Parathyroid adenoma (tissue), 2 donors: ENCODE data around the gene BRDT.

Experiments used
- H2AFZ ChIP-seq: fragments of 300-600 bp; sonication (generic); one replicate; pipeline ENCODE4 v1.7.0; 2017; ENCODE audit warnings: antibody characterized with exemption, mild to moderate bottlenecking
- H3K27ac ChIP-seq: fragments of 300-600 bp; sonication (generic); one replicate; pipeline ENCODE4 v1.7.0; 2017
- H3K27me3 ChIP-seq: fragments of 300-600 bp; sonication (generic); one replicate; pipeline ENCODE4 v1.7.0; 2017; ENCODE audit warnings: low read length; ENCODE audit not compliant: control insufficient read depth, insufficient read depth
- H3K36me3 ChIP-seq: fragments of 300-600 bp; sonication (generic); one replicate; pipeline ENCODE4 v1.7.0; 2017; ENCODE audit warnings: low read length; ENCODE audit not compliant: control insufficient read depth, insufficient read depth
- H3K4me1 ChIP-seq: fragments of 300-600 bp; sonication (generic); one replicate; pipeline ENCODE4 v1.7.0; 2017; ENCODE audit warnings: control low read depth
- H3K4me2 ChIP-seq: fragments of 300-600 bp; sonication (generic); one replicate; pipeline ENCODE4 v1.7.0; 2017; ENCODE audit warnings: low read length
- H3K4me3 ChIP-seq: fragments of 300-600 bp; sonication (generic); one replicate; pipeline ENCODE4 v1.7.0; 2017; ENCODE audit warnings: low read depth, low read length
- H3K79me2 ChIP-seq: fragments of 300-600 bp; sonication (generic); one replicate; pipeline ENCODE4 v1.7.0; 2017; ENCODE audit warnings: control low read depth
- H3K9ac ChIP-seq: fragments of 300-600 bp; sonication (generic); one replicate; pipeline ENCODE4 v1.7.0; 2017; ENCODE audit warnings: mild to moderate bottlenecking
- H3K9me3 ChIP-seq: fragments of 300-600 bp; sonication (generic); one replicate; pipeline ENCODE4 v1.7.0; 2017; ENCODE audit warnings: low read length; ENCODE audit not compliant: control insufficient read depth
- CTCF ChIP-seq: fragments of 300-600 bp; sonication (generic); IDR thresholded peaks from one replicate; pipeline ENCODE4 v1.7.0; 2017; ENCODE audit warnings: antibody characterized with exemption, mild to moderate bottlenecking
- donor health status: primary hyperparathyroidism.

BRDT gene

GRCh38 chr1:91925644-91926435 lies 23.4 kb upstream of the BRDT start:
- Histone ChIP-seq H3K27ac (no peak overlapping the region), H3K36me3 (no peaks in the 10 kb centered on the region), H2AFZ (no peak overlapping the region), H3K79me2 (no peaks in the 10 kb centered on the region), H3K9me3 (no peaks in the 10 kb centered on the region), H3K4me3 (no peak overlapping the region), H3K4me2 (no peak overlapping the region), H3K27me3 (no peaks in the 10 kb centered on the region), H3K4me1 (no peaks in the 10 kb centered on the region), H3K9ac (no peak overlapping the region)
- TF ChIP-seq CTCF = no peak

GRCh38 chr1:91928026-91928425 lies 21.2 kb upstream of the BRDT start:
- Histone ChIP-seq H3K4me1 (no peaks in the 10 kb centered on the region), H3K36me3 (no peaks in the 10 kb centered on the region), H3K9ac (no peak overlapping the region), H2AFZ (no peak overlapping the region), H3K79me2 (no peaks in the 10 kb centered on the region), H3K27ac (no peak overlapping the region), H3K27me3 (no peaks in the 10 kb centered on the region), H3K9me3 (no peaks in the 10 kb centered on the region), H3K4me3 (no peak overlapping the region), H3K4me2 (no peak overlapping the region)
- TF ChIP-seq CTCF = no peak

- H3K9me3 ChIP-seq = no peaks in the 10 kb centered on the region
- H3K4me3 ChIP-seq = no peak overlapping the region
- H3K4me2 ChIP-seq = no peak overlapping the region
- H3K27ac ChIP-seq = no peak overlapping the region
- H3K27me3 ChIP-seq = no peaks in the 10 kb centered on the region
- no peaks in the 10 kb centered on the region for H3K79me2 ChIP-seq
- no peaks in the 10 kb centered on the region for H3K4me1 ChIP-seq
- peak overlapping the region; percentile 28 for H2AFZ ChIP-seq
- H3K9ac ChIP-seq = no peak overlapping the region
- H3K36me3 ChIP-seq = no peaks in the 10 kb centered on the region
- no peak for TF ChIP-seq CTCF
These were observed 20.0 kb upstream of the BRDT start for GRCh38 chr1:91929250-91929649.

- Histone ChIP-seq H3K27ac (no peak overlapping the region), H3K79me2 (no peaks in the 10 kb centered on the region), H3K9me3 (no peaks in the 10 kb centered on the region), H2AFZ (no peak overlapping the region), H3K27me3 (no peaks in the 10 kb centered on the region), H3K4me3 (no peak overlapping the region), H3K4me2 (no peak overlapping the region), H3K4me1 (no peaks in the 10 kb centered on the region), H3K9ac (no peak overlapping the region), H3K36me3 (no peaks in the 10 kb centered on the region)
- TF ChIP-seq CTCF = no peak
These were observed 11.6 kb upstream of the BRDT start for GRCh38 chr1:91937613-91938012.

- no peak for TF ChIP-seq CTCF
- H3K36me3 ChIP-seq = no peaks in the 10 kb centered on the region
- H3K79me2 ChIP-seq = no peaks in the 10 kb centered on the region
- no peak overlapping the region for H3K9ac ChIP-seq
- H3K9me3 ChIP-seq = no peaks in the 10 kb centered on the region
- no peaks in the 10 kb centered on the region for H3K4me1 ChIP-seq
- no peaks in the 10 kb centered on the region for H3K27me3 ChIP-seq
- no peak overlapping the region for H3K4me3 ChIP-seq
- H3K4me2 ChIP-seq = no peak overlapping the region
- H3K27ac ChIP-seq = no peak overlapping the region
- H2AFZ ChIP-seq = no peak overlapping the region
These were observed 8.7 kb upstream of the BRDT start for GRCh38 chr1:91940496-91940895.
